Liver (tissue), 9 donors: ENCODE results near the gene FFAR1. TPM values are rescaled to one million over a fixed set of nuclear protein-coding genes. Genes with fewer than 3 reads are reported as not detected.

ENCODE experiments used
- DNase-seq: peaks from one replicate; pipeline ENCODE4 v3.0.0-alpha.2; 2017; ENCODE audit warnings: low spot score
- H3K27ac ChIP-seq, 2 donors: one replicate each; pipeline ENCODE4 v1.7.0; 2013; ENCODE audit warnings: inconsistent platforms in 2 of 2, low read length in 2 of 2, control low read depth in 1 of 2, low read depth in 1 of 2, mild to moderate bottlenecking in 1 of 2
- H3K27me3 ChIP-seq, 4 donors: one replicate each; pipeline versions ENCODE4 v1.6.1 to v1.7.0; 2013; ENCODE audit warnings: low read length in 3 of 4, inconsistent platforms in 1 of 4, mild to moderate bottlenecking in 1 of 4, moderate library complexity in 1 of 4; ENCODE audit not compliant: control insufficient read depth in 4 of 4, insufficient read depth in 4 of 4
- H3K36me3 ChIP-seq, 4 donors: one replicate each; pipeline versions ENCODE4 v1.6.1 to v1.7.0; 2013; ENCODE audit warnings: low read length in 3 of 4, mild to moderate bottlenecking in 3 of 4, low read depth in 1 of 4, moderate library complexity in 1 of 4; ENCODE audit not compliant: control insufficient read depth in 4 of 4, insufficient read depth in 3 of 4
- H3K4me1 ChIP-seq, 4 donors: one replicate each; pipeline versions ENCODE4 v1.6.1 to v1.7.0; 2013; ENCODE audit warnings: low read length in 3 of 4, mild to moderate bottlenecking in 3 of 4, moderate library complexity in 1 of 4; ENCODE audit not compliant: control insufficient read depth in 4 of 4, insufficient read depth in 4 of 4
- H3K4me3 ChIP-seq, 3 donors: one replicate each; pipeline versions ENCODE4 v1.6.1 to v1.7.0; 2013; ENCODE audit warnings: low read length in 3 of 3, control low read depth in 1 of 3, low read depth in 1 of 3, mild to moderate bottlenecking in 1 of 3
- H3K9ac ChIP-seq, 2 donors: one replicate each; pipeline ENCODE4 v1.7.0; 2013; ENCODE audit warnings: low read length in 2 of 2, mild to moderate bottlenecking in 2 of 2, moderate library complexity in 2 of 2, control low read depth in 1 of 2, low read depth in 1 of 2
- H3K9me3 ChIP-seq, 4 donors: one replicate each; pipeline versions ENCODE4 v1.6.1 to v1.7.0; 2013; ENCODE audit warnings: low read length in 3 of 4; ENCODE audit not compliant: control insufficient read depth in 4 of 4
- EGR1 ChIP-seq, 2 donors: IDR thresholded peaks; 2 replicates each; pipeline ENCODE4 v1.6.1; 2016 to 2018; ENCODE audit warnings: antibody characterized with exemption in 2 of 2, low read depth in 2 of 2
- FOXA1 ChIP-seq: IDR thresholded peaks from 2 replicates; pipeline ENCODE4 v1.6.1; 2016; ENCODE audit warnings: antibody characterized with exemption
- FOXA2 ChIP-seq: IDR thresholded peaks from 2 replicates; pipeline ENCODE4 v1.6.1; 2016; ENCODE audit warnings: antibody characterized with exemption
- GABPA ChIP-seq, 2 donors: IDR thresholded peaks in 1 of 2; conservative IDR thresholded peaks in 1 of 2; 2 replicates each; pipeline ENCODE4 v1.6.1; 2016; ENCODE audit warnings: antibody characterized with exemption in 2 of 2, mild to moderate bottlenecking in 1 of 2, moderate library complexity in 1 of 2
- HNF4A ChIP-seq, 2 donors: conservative IDR thresholded peaks; 2 replicates each; pipeline ENCODE4 v1.6.1; 2016; ENCODE audit warnings: antibody characterized with exemption in 2 of 2, mild to moderate bottlenecking in 2 of 2
- HNF4G ChIP-seq: IDR thresholded peaks from 2 replicates; pipeline ENCODE4 v1.6.1; 2016; ENCODE audit warnings: antibody characterized with exemption
- JUND ChIP-seq, 2 donors: IDR thresholded peaks; 2 replicates each; pipeline ENCODE4 v1.6.1; 2016; ENCODE audit warnings: antibody characterized with exemption in 2 of 2
- NR2F2 ChIP-seq: IDR thresholded peaks from 2 replicates; pipeline ENCODE4 v1.6.1; 2016; ENCODE audit warnings: antibody characterized with exemption
- RAD21 ChIP-seq, 2 donors: IDR thresholded peaks; 2 replicates each; pipeline ENCODE4 v1.6.1; 2016; ENCODE audit warnings: antibody characterized with exemption in 2 of 2, mild to moderate bottlenecking in 2 of 2
- RXRA ChIP-seq, 2 donors: IDR thresholded peaks; 2 replicates each; pipeline ENCODE4 v1.6.1; 2017 to 2018; ENCODE audit warnings: antibody characterized with exemption in 2 of 2, mild to moderate bottlenecking in 1 of 2
- SP1 ChIP-seq: IDR thresholded peaks from 2 replicates; pipeline ENCODE4 v1.6.1; 2018; ENCODE audit warnings: antibody characterized with exemption, mild to moderate bottlenecking
- TAF1 ChIP-seq: conservative IDR thresholded peaks from 2 replicates; pipeline ENCODE4 v1.6.1; 2016; ENCODE audit warnings: antibody characterized with exemption, mild to moderate bottlenecking
- YY1 ChIP-seq: IDR thresholded peaks from 2 replicates; pipeline ENCODE4 v1.6.1; 2016; ENCODE audit warnings: antibody characterized with exemption, mild to moderate bottlenecking
- WGBS: extraction: QIAGEN DNeasy Blood & Tissue Kit; methylation state at CpG from one replicate; pipeline ENCODE4 v1.1.7; 2013; 5-methylcytosine and 5-hydroxymethylcytosine counted together
- polyA plus RNA-seq, 2 donors: library from polyadenylated mRNA; stranded (reverse) in 1 of 2; unstranded in 1 of 2; fragments of 200-250 nt in 1 of 2; fragments of >200 nt in 1 of 2; fragmentation: Nextera tagmentation in 1 of 2; extraction: Ambion mirVana in 1 of 2; gene quantifications; one replicate each; pipeline versions ENCODE4 v1.2.1 to v1.2.3, GENCODE V29; 2013 to 2015
- total RNA-seq, 2 donors: library from RNA; depleted of rRNA; stranded (reverse); fragments of >200 nt; gene quantifications; one replicate each; pipeline ENCODE4 v1.2.3, GENCODE V29; 2014
- TF ChIP-seq, protein P1 (sequence below): IDR thresholded peaks from 2 replicates; pipeline ENCODE4 v1.6.1; 2016; ENCODE audit warnings: antibody characterized with exemption
- TF ChIP-seq, protein P2 (sequence below): IDR thresholded peaks from 2 replicates; pipeline ENCODE4 v1.6.1; 2016; ENCODE audit warnings: antibody characterized with exemption
- TF ChIP-seq, protein P3 (sequence below): IDR thresholded peaks from 2 replicates; pipeline ENCODE4 v1.6.1; 2016; ENCODE audit warnings: antibody characterized with exemption, mild to moderate bottlenecking
- TF ChIP-seq, protein P4 (sequence below): IDR thresholded peaks from 2 replicates; pipeline ENCODE4 v1.6.1; 2016; ENCODE audit warnings: antibody characterized with exemption
- TF ChIP-seq, protein P5 (sequence below): fragments of 150-350 bp; IDR thresholded peaks from 2 replicates; pipeline ENCODE4 v1.5.1; 2017; ENCODE audit warnings: improper control_type of control experiment, low read depth, low read length; ENCODE audit not compliant: missing input control
- donor health status: healthy.
- donor health status: healthy.
- donor health status: healthy.
- donor health status: healthy.
- donor health status: healthy.

The FFAR1 gene
- total and polyA plus RNA-seq, 4 donors, result not detected

DNA sequence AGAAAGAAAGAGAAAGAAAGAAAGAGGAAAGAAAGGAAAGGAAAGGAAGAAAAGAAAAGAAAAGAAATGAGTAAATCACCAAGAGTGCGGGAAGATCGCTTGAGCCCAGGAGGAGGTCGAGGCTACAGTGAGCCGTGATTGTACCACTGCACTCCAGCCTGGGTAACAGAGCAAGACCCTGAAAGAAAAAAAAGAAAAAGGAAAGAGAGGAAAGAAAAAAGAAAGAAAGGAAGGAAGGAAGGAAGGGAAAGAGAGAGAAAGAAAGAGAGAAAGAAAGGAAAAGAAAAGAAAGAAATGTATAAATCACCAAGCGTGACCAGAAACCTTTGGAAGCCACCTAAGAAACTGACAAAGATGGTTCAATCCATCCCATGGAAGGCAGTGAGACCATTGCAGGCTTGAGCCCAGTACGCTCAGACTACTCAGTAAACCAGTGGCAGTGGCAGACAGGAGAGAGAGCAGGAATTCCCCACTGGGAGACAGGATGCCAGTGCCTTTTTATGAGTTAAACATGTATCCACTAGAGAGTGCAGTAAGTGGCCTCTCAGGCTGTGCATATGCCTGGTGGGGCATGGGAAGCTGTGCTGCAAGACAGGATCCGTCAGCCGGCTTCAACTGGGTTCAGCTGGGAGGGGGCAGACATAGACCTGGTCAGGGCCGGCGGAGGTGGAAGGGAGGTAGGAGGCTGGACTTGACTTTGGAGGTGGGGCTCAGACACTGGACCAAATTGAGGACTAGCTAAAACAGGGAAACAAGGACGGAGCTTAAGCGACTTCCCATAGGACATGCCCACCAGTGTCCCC is 28.0 kb downstream of the FFAR1 start (continued):
- no peak for TF ChIP-seq GABPA (IDR thresholded peaks at IDR 0.05 in 1 of 2, conservative IDR thresholded peaks at IDR 0.05 in 1 of 2)
- TF ChIP-seq, protein P1, sequence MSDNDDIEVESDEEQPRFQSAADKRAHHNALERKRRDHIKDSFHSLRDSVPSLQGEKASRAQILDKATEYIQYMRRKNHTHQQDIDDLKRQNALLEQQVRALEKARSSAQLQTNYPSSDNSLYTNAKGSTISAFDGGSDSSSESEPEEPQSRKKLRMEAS, result no peak
- no peak for TF ChIP-seq YY1
- no peak for TF ChIP-seq HNF4A (conservative IDR thresholded peaks at IDR 0.05)
- TF ChIP-seq FOXA2, result no peak
- TF ChIP-seq TAF1, result no peak
- TF ChIP-seq NR2F2, result no peak
- TF ChIP-seq RXRA (IDR thresholded peaks at IDR 0.05), result no peak

DNA sequence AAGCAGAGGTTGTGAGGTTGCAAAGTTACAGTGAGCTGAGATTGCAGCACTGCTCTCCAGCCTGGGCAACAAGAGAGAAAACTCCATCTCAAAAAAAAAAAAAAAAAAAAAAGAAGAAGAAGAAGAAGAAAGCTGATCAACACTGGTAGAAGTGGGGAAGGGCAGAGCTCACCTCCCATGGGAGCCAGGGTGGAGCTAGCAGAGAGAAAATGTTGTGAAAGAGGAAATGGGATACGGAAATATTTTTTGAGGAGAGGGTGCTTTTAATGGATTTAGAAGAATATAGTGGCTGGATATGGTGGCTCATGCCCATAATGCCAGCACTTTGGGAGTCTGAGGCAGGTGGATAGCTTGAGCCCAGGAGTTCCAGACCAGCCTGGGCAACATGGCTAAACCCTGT is 30.0 kb downstream of the FFAR1 start:
- peaks cover 0 to 5% (median under 1%) of the 10 kb centered on the region in 4 donors for H3K4me1 ChIP-seq
- no peak overlapping the region for H3K9ac ChIP-seq
- H3K27ac ChIP-seq, result no peak overlapping the region
- H3K9me3 ChIP-seq, result no peaks in the 10 kb centered on the region
- no peak for DNase-seq
- WGBS, result 33% methylated on average over 1 of the region's 1 CpG
- no peak overlapping the region for H3K4me3 ChIP-seq
- H3K36me3 ChIP-seq, result no peaks in the 10 kb centered on the region
- TF ChIP-seq FOXA2 (no peak), EGR1 (IDR thresholded peaks at IDR 0.05; ENCODE audit: low read depth in 2 of 2) (no peak), GABPA (IDR thresholded peaks at IDR 0.05 in 1 of 2, conservative IDR thresholded peaks at IDR 0.05 in 1 of 2) (no peak), RXRA (IDR thresholded peaks at IDR 0.05) (no peak), HNF4A (conservative IDR thresholded peaks at IDR 0.05) (no peak), SP1 (no peak), YY1 (no peak), FOXA1 (no peak), JUND (IDR thresholded peaks at IDR 0.05) (no peak), NR2F2 (no peak), HNF4G (no peak), RAD21 (IDR thresholded peaks at IDR 0.05) (no peak), TAF1 (no peak)
- TF ChIP-seq, protein P2, sequence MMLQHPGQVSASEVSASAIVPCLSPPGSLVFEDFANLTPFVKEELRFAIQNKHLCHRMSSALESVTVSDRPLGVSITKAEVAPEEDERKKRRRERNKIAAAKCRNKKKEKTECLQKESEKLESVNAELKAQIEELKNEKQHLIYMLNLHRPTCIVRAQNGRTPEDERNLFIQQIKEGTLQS, result no peak
- TF ChIP-seq, protein P3, sequence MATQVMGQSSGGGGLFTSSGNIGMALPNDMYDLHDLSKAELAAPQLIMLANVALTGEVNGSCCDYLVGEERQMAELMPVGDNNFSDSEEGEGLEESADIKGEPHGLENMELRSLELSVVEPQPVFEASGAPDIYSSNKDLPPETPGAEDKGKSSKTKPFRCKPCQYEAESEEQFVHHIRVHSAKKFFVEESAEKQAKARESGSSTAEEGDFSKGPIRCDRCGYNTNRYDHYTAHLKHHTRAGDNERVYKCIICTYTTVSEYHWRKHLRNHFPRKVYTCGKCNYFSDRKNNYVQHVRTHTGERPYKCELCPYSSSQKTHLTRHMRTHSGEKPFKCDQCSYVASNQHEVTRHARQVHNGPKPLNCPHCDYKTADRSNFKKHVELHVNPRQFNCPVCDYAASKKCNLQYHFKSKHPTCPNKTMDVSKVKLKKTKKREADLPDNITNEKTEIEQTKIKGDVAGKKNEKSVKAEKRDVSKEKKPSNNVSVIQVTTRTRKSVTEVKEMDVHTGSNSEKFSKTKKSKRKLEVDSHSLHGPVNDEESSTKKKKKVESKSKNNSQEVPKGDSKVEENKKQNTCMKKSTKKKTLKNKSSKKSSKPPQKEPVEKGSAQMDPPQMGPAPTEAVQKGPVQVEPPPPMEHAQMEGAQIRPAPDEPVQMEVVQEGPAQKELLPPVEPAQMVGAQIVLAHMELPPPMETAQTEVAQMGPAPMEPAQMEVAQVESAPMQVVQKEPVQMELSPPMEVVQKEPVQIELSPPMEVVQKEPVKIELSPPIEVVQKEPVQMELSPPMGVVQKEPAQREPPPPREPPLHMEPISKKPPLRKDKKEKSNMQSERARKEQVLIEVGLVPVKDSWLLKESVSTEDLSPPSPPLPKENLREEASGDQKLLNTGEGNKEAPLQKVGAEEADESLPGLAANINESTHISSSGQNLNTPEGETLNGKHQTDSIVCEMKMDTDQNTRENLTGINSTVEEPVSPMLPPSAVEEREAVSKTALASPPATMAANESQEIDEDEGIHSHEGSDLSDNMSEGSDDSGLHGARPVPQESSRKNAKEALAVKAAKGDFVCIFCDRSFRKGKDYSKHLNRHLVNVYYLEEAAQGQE, result no peak
- TF ChIP-seq, protein P1, result no peak
- TF ChIP-seq, protein P4, sequence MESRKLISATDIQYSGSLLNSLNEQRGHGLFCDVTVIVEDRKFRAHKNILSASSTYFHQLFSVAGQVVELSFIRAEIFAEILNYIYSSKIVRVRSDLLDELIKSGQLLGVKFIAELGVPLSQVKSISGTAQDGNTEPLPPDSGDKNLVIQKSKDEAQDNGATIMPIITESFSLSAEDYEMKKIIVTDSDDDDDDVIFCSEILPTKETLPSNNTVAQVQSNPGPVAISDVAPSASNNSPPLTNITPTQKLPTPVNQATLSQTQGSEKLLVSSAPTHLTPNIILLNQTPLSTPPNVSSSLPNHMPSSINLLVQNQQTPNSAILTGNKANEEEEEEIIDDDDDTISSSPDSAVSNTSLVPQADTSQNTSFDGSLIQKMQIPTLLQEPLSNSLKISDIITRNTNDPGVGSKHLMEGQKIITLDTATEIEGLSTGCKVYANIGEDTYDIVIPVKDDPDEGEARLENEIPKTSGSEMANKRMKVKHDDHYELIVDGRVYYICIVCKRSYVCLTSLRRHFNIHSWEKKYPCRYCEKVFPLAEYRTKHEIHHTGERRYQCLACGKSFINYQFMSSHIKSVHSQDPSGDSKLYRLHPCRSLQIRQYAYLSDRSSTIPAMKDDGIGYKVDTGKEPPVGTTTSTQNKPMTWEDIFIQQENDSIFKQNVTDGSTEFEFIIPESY, result no peak
- TF ChIP-seq, protein P5, sequence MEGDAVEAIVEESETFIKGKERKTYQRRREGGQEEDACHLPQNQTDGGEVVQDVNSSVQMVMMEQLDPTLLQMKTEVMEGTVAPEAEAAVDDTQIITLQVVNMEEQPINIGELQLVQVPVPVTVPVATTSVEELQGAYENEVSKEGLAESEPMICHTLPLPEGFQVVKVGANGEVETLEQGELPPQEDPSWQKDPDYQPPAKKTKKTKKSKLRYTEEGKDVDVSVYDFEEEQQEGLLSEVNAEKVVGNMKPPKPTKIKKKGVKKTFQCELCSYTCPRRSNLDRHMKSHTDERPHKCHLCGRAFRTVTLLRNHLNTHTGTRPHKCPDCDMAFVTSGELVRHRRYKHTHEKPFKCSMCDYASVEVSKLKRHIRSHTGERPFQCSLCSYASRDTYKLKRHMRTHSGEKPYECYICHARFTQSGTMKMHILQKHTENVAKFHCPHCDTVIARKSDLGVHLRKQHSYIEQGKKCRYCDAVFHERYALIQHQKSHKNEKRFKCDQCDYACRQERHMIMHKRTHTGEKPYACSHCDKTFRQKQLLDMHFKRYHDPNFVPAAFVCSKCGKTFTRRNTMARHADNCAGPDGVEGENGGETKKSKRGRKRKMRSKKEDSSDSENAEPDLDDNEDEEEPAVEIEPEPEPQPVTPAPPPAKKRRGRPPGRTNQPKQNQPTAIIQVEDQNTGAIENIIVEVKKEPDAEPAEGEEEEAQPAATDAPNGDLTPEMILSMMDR, result no peak
- H3K27me3 ChIP-seq, result no peaks in the 10 kb centered on the region
